Hepatocyte (in vitro differentiated cells): ENCODE results near the gene SPA17. TPM values are rescaled to one million over a fixed set of nuclear protein-coding genes. Genes with fewer than 3 reads are reported as not detected.

ENCODE experiments used
- DNase-seq: peaks from one replicate; pipeline ENCODE4 v3.0.0-alpha.2; 2016; ENCODE audit warnings: low spot score
- H2AFZ ChIP-seq: fragments of 200-600 bp; sonication (generic); 2 replicates; pipeline ENCODE4 v1.6.0; 2016; ENCODE audit warnings: antibody characterized with exemption, mild to moderate bottlenecking
- H3K27ac ChIP-seq: fragments of 200-600 bp; sonication (generic); 2 replicates; pipeline ENCODE4 v1.5.1; 2016; ENCODE audit warnings: mild to moderate bottlenecking
- H3K27me3 ChIP-seq: fragments of 200-600 bp; sonication (generic); 2 replicates; pipeline ENCODE4 v1.6.1; 2016
- H3K36me3 ChIP-seq: fragments of 200-600 bp; sonication (generic); replicated peaks from 2 replicates; pipeline ENCODE4 v1.5.1; 2016; ENCODE audit warnings: low read depth; ENCODE audit not compliant: insufficient read depth
- H3K4me1 ChIP-seq: fragments of 200-600 bp; sonication (generic); 2 replicates; pipeline ENCODE4 v1.5.1; 2016; ENCODE audit warnings: mild to moderate bottlenecking, moderate library complexity; ENCODE audit not compliant: insufficient read depth
- H3K4me2 ChIP-seq: fragments of 200-600 bp; sonication (generic); 2 replicates; pipeline ENCODE4 v1.6.0; 2016
- H3K4me3 ChIP-seq: fragments of 200-600 bp; sonication (generic); 2 replicates; pipeline ENCODE4 v1.5.1; 2016; ENCODE audit warnings: mild to moderate bottlenecking
- H3K79me2 ChIP-seq: fragments of 200-600 bp; sonication (generic); 2 replicates; pipeline ENCODE4 v1.6.0; 2017; ENCODE audit warnings: mild to moderate bottlenecking
- H3K9me2 ChIP-seq: fragments of 200-600 bp; sonication (generic); replicated peaks from 2 replicates; pipeline ENCODE4 v1.6.0; 2017; ENCODE audit warnings: mild to moderate bottlenecking; ENCODE audit not compliant: insufficient read depth
- H3K9me3 ChIP-seq: fragments of 200-600 bp; sonication (generic); 2 replicates; pipeline ENCODE4 v1.5.1; 2016; ENCODE audit warnings: low read depth, mild to moderate bottlenecking
- H4K20me1 ChIP-seq: fragments of 200-600 bp; sonication (generic); 2 replicates; pipeline ENCODE4 v1.6.0; 2016; ENCODE audit warnings: mild to moderate bottlenecking; ENCODE audit not compliant: insufficient read depth, poor library complexity, severe bottlenecking
- EZH2 ChIP-seq: fragments of 200-600 bp; sonication (generic); IDR thresholded peaks from 2 replicates; pipeline ENCODE4 v1.6.1; 2016; ENCODE audit warnings: antibody characterized with exemption, mild to moderate bottlenecking, borderline replicate concordance
- EZH2phosphoT487 ChIP-seq: fragments of 200-600 bp; sonication (generic); IDR thresholded peaks from one replicate; pipeline ENCODE4 v1.6.1; 2018; ENCODE audit warnings: antibody characterized with exemption, mild to moderate bottlenecking, low read depth, moderate library complexity; ENCODE audit not compliant: unreplicated experiment, severe bottlenecking
- WGBS: methylation state at CpG from one replicate; pipeline ENCODE4 v1.1.6; 2016; ENCODE audit warnings: low lambda C conversion rate; ENCODE audit errors: missing lambda C conversion rate; 5-methylcytosine and 5-hydroxymethylcytosine counted together
- polyA plus RNA-seq: library from polyadenylated mRNA; unstranded; fragments of >200 nt; fragmentation: Nextera tagmentation; extraction: Ambion mirVana; gene quantifications from 2 replicates; pipeline ENCODE4 v1.2.1, GENCODE V29; 2016
- small RNA-seq: library from RNA; depleted of rRNA; stranded (forward); fragments of <200 nt; gene quantifications from one replicate; pipeline ENCODE3, GENCODE V24; 2014
- total RNA-seq: library from RNA; depleted of rRNA; stranded (reverse); fragments of >200 nt; gene quantifications from 2 replicates; pipeline ENCODE4 v1.2.3, GENCODE V29; 2014
- TF ChIP-seq, protein P1 (sequence below): fragments of 200-600 bp; sonication (generic); IDR thresholded peaks from 2 replicates; pipeline ENCODE4 v1.5.1; 2016; ENCODE audit warnings: antibody characterized with exemption, mild to moderate bottlenecking; ENCODE audit not compliant: poor library complexity

Gene SPA17
- total and polyA plus RNA-seq, 2 experiments from 2014 or later = 3.8 to 7.2 TPM

DNA sequence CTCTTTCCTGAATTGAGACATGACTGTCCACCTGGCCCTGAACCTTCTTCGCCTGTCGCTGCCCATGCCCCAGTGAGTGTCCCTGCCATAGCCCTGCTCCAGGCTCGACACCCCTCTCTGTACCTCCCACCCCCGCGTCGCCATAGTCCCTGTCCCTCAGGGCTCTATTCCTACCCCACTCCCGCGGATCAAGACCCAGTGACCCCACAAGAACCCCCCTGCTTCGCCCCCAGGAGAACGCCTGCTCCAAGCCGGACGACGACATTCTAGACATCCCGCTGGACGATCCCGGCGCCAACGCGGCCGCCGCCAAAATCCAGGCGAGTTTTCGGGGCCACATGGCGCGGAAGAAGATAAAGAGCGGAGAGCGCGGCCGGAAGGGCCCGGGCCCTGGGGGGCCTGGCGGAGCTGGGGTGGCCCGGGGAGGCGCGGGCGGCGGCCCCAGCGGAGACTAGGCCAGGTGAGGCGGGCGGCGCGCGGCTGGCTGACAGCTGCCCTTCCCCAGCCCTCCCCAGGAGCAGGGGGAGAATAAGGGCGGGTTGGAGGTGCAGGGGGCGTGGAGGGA lies 71.6 kb downstream of the SPA17 start:
- Histone ChIP-seq H3K79me2 (no peaks in the 10 kb centered on the region), H3K27ac (no peak overlapping the region), H3K9me2 (no peaks in the 10 kb centered on the region), H3K4me1 (peaks cover 7% of the 10 kb centered on the region), H3K4me3 (no peak overlapping the region), H4K20me1 (no peaks in the 10 kb centered on the region), H2AFZ (peak overlapping the region; percentile 67), H3K36me3 (no peaks in the 10 kb centered on the region), H3K27me3 (peaks cover 94% of the 10 kb centered on the region), H3K4me2 (peak overlapping the region; percentile 92), H3K9me3 (no peaks in the 10 kb centered on the region)
- peak; percentile 67 for TF ChIP-seq EZH2
- TF ChIP-seq, protein P1, sequence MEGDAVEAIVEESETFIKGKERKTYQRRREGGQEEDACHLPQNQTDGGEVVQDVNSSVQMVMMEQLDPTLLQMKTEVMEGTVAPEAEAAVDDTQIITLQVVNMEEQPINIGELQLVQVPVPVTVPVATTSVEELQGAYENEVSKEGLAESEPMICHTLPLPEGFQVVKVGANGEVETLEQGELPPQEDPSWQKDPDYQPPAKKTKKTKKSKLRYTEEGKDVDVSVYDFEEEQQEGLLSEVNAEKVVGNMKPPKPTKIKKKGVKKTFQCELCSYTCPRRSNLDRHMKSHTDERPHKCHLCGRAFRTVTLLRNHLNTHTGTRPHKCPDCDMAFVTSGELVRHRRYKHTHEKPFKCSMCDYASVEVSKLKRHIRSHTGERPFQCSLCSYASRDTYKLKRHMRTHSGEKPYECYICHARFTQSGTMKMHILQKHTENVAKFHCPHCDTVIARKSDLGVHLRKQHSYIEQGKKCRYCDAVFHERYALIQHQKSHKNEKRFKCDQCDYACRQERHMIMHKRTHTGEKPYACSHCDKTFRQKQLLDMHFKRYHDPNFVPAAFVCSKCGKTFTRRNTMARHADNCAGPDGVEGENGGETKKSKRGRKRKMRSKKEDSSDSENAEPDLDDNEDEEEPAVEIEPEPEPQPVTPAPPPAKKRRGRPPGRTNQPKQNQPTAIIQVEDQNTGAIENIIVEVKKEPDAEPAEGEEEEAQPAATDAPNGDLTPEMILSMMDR = no peak
- WGBS = 6% methylated on average over 26 of the region's 44 CpGs
- no peak for DNase-seq

DNA sequence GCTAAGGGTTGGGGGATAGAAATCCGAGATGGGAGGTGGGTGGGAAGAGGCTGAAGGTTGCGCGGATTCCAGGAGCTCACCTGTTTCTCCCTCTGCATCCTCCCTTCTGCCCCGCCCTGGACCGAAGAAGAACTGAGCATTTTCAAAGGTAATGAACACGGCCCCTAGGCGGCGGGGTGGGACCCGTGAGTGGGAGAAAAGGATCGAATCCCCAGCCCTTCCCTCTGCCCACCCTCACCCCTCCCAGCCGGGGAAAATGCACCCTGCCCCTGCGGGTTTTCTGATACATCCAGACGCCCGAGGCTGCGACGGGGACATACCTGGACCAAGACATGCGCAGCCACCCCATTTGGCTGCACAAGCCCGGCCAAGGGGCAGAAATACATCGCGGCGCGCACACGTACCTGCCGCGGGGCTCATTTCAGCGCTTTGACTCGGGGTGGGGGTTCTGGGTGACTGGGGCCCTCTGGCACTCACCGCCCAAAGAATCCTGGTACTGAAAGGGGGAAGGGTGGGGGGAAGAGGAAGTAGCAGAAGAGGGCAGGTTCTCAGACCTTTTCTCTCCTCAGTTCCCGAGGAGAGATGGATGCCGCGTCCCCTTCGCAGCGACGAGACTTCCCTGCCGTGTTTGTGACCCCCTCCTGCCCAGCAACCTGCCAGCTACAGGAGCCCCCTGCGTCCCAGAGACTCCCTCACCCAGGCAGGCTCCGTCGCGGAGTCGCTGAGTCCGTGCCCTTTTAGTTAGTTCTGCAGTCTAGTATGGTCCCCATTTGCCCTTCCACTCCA lies 72.3 kb downstream of the SPA17 start:
- Histone ChIP-seq H3K4me2 (peak overlapping the region; percentile 92), H3K9me2 (no peaks in the 10 kb centered on the region), H3K9me3 (no peaks in the 10 kb centered on the region), H3K36me3 (no peaks in the 10 kb centered on the region), H4K20me1 (no peaks in the 10 kb centered on the region), H3K79me2 (no peaks in the 10 kb centered on the region), H3K27ac (peak overlapping the region; percentile 70), H3K4me3 (peak overlapping the region; percentile 53), H2AFZ (peak overlapping the region; percentile 67), H3K4me1 (peaks cover 7% of the 10 kb centered on the region), H3K27me3 (peaks cover 94% of the 10 kb centered on the region)
- peak; percentile 60 for DNase-seq
- WGBS = 2% methylated on average over 32 of the region's 41 CpGs
- TF ChIP-seq, protein P1 = peak; percentile 25
- TF ChIP-seq EZH2 = peak; percentile 2
- TF ChIP-seq EZH2phosphoT487 = no peak

DNA sequence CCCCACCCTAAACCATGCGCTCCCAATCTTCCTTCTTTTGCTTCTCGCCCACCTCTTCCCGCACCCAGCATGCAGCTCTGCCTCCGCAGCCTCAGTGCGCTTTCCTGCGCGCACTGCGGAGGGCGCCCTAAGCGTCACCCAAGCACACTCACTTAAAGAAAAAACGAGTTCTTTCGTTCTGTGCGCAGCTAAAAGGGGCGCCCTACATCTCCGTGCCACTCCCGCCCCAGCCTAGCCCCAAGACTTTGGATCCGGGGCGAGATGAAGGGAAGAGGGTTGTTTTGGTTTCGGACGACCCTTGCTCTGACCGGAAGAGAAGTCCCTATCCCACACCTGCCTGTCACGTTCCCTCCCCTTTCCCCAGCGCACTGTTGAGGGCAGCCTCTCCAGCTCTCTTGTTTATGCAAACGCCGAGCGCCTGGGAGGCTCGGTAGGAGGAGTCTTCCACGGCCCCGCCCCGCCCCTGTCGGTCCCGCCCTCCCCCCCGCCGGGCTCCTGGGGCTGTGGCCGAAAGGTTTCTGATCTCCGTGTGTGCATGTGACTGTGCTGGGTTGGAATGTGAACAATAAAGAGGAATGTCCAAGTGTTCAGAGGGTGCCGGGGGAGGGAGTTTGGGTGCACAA lies 73.0 kb downstream of the SPA17 start:
- Histone ChIP-seq H2AFZ (peak overlapping the region; percentile 67), H3K36me3 (no peaks in the 10 kb centered on the region), H3K4me1 (peaks cover 7% of the 10 kb centered on the region), H3K9me2 (no peaks in the 10 kb centered on the region), H4K20me1 (no peaks in the 10 kb centered on the region), H3K4me2 (peak overlapping the region; percentile 92), H3K9me3 (no peaks in the 10 kb centered on the region), H3K4me3 (peak overlapping the region; percentile 53), H3K27ac (peak overlapping the region; percentile 70), H3K27me3 (peaks cover 94% of the 10 kb centered on the region), H3K79me2 (no peaks in the 10 kb centered on the region)
- TF ChIP-seq, protein P1 = peak; percentile 60
- no peak for TF ChIP-seq EZH2phosphoT487
- DNase-seq = peak; percentile 90
- WGBS = 3% methylated on average over 24 of the region's 37 CpGs

Small RNA genes within 50 kb of the gene (small RNA-seq; reads per million reads assigned to genes)
- gene RNA5SP352 = not detected

Other genes starting within 250 kb of the SPA17 start
- gene OR8B4, start 249.0 kb upstream of the SPA17 start, total RNA-seq = not detected in 2 replicates
- not detected in 2 replicates for gene OR8B4, start 249.0 kb upstream of the SPA17 start, polyA plus RNA-seq
- gene OR8B8, start 228.2 kb upstream of the SPA17 start, total RNA-seq = not detected in 2 replicates
- gene OR8B8, start 228.2 kb upstream of the SPA17 start, polyA plus RNA-seq = not detected in 2 replicates
- not detected in 2 replicates for gene OR8B12, start 130.2 kb upstream of the SPA17 start, total RNA-seq
- not detected in 2 replicates for gene OR8B12, start 130.2 kb upstream of the SPA17 start, polyA plus RNA-seq
- not detected in 2 replicates for gene OR8A1, start 103.9 kb upstream of the SPA17 start, total RNA-seq
- gene OR8A1, start 103.9 kb upstream of the SPA17 start, polyA plus RNA-seq = not detected in 2 replicates
- not detected in 2 replicates for gene PANX3, start 62.5 kb upstream of the SPA17 start, total RNA-seq
- gene PANX3, start 62.5 kb upstream of the SPA17 start, polyA plus RNA-seq = 0.09 and 0.25 TPM in 2 replicates
- 34.6 and 41.4 TPM in 2 replicates for gene TBRG1, start 51.0 kb upstream of the SPA17 start, total RNA-seq
- gene TBRG1, start 51.0 kb upstream of the SPA17 start, polyA plus RNA-seq = 35.0 and 45.2 TPM in 2 replicates
- 35.5 and 37.0 TPM in 2 replicates for gene SIAE, start 165 bp upstream of the SPA17 start, total RNA-seq
- 18.6 and 24.0 TPM in 2 replicates for gene SIAE, start 165 bp upstream of the SPA17 start, polyA plus RNA-seq
- gene NRGN, start 66.0 kb downstream of the SPA17 start, total RNA-seq = not detected in 2 replicates
- 1.1 and 1.2 TPM in 2 replicates for gene NRGN, start 66.0 kb downstream of the SPA17 start, polyA plus RNA-seq
- 22.6 and 22.9 TPM in 2 replicates for gene VSIG2, start 78.4 kb downstream of the SPA17 start, total RNA-seq
- gene VSIG2, start 78.4 kb downstream of the SPA17 start, polyA plus RNA-seq = 34.3 and 38.9 TPM in 2 replicates
- gene ESAM, start 88.4 kb downstream of the SPA17 start, total RNA-seq = 2.0 and 3.6 TPM in 2 replicates
- gene ESAM, start 88.4 kb downstream of the SPA17 start, polyA plus RNA-seq = 3.9 and 7.9 TPM in 2 replicates
- gene MSANTD2, start 126.5 kb downstream of the SPA17 start, total RNA-seq = 14.9 and 18.3 TPM in 2 replicates
- gene MSANTD2, start 126.5 kb downstream of the SPA17 start, polyA plus RNA-seq = 10.8 and 11.2 TPM in 2 replicates
- gene ROBO3, start 191.5 kb downstream of the SPA17 start, total RNA-seq = 3.7 and 5.0 TPM in 2 replicates
- gene ROBO3, start 191.5 kb downstream of the SPA17 start, polyA plus RNA-seq = 10.4 and 11.0 TPM in 2 replicates
- 0.48 and 2.0 TPM in 2 replicates for gene ROBO4, start 224.0 kb downstream of the SPA17 start, total RNA-seq
- 0.28 TPM in 1 of 2 replicates, not detected in the other for gene ROBO4, start 224.0 kb downstream of the SPA17 start, polyA plus RNA-seq
- gene HEPN1, start 245.3 kb downstream of the SPA17 start, total RNA-seq = not detected in 2 replicates
- not detected in 2 replicates for gene HEPN1, start 245.3 kb downstream of the SPA17 start, polyA plus RNA-seq